Activated CD4-positive, alpha-beta T cell treated with anti-CD3 and anti-CD28 coated beads, Interleukin-2, amount 10 ng/mL, durations not matched to agents 24 days and 14 days (primary cell): ENCODE results near the gene TMEM131L. TPM values are rescaled to one million over a fixed set of nuclear protein-coding genes. Genes with fewer than 3 reads are reported as not detected.
A peak's percentile ranks its signal among the peaks of the same experiment; 100 is the strongest.

ENCODE experiments used
- DNase-seq: peaks from one replicate; pipeline ENCODE4 v3.0.0; 2022
- H3K27ac Mint-ChIP-seq: one replicate; pipeline ENCODE4 v1.8.0; 2022; ENCODE audit warnings: mild to moderate bottlenecking, mixed read lengths
- H3K27me3 Mint-ChIP-seq: one replicate; pipeline ENCODE4 v1.8.0; 2022; ENCODE audit warnings: mixed read lengths
- H3K36me3 Mint-ChIP-seq: one replicate; pipeline ENCODE4 v1.8.0; 2022; ENCODE audit warnings: low read depth, mild to moderate bottlenecking, mixed read lengths
- H3K4me1 Mint-ChIP-seq: one replicate; pipeline ENCODE4 v1.8.0; 2021; ENCODE audit warnings: mixed read lengths
- H3K4me3 Mint-ChIP-seq: one replicate; pipeline ENCODE4 v1.8.0; 2022; ENCODE audit warnings: mild to moderate bottlenecking, moderate library complexity, mixed read lengths
- H3K9me3 Mint-ChIP-seq: one replicate; pipeline ENCODE4 v1.8.0; 2021; ENCODE audit warnings: mixed read lengths
- intact Hi-C: fragments of 100-400 bp; cut with micrococcal nuclease; formaldehyde crosslinking; loops from one replicate; pipeline ENCODE4 v1.15.1; 2023
- total RNA-seq: library from RNA; stranded (reverse); gene quantifications from 2 replicates; pipeline ENCODE4 v1.2.3, GENCODE V29; 2022

TMEM131L gene
- total RNA-seq, 1 donor from 2014 or later = 40.6 TPM

GRCh38 chr4:153676486-153676885, 210.3 kb downstream of the TMEM131L start:
- no peak overlapping the region for H3K27ac Mint-ChIP-seq
- H3K36me3 Mint-ChIP-seq = no peaks in the 10 kb centered on the region
- no peak for DNase-seq
- intact Hi-C loops = no loop called here
- no peaks in the 10 kb centered on the region for H3K4me1 Mint-ChIP-seq
- peaks cover 30% of the 10 kb centered on the region for H3K27me3 Mint-ChIP-seq
- peaks cover 25% of the 10 kb centered on the region for H3K9me3 Mint-ChIP-seq
- H3K4me3 Mint-ChIP-seq = no peak overlapping the region

DNA sequence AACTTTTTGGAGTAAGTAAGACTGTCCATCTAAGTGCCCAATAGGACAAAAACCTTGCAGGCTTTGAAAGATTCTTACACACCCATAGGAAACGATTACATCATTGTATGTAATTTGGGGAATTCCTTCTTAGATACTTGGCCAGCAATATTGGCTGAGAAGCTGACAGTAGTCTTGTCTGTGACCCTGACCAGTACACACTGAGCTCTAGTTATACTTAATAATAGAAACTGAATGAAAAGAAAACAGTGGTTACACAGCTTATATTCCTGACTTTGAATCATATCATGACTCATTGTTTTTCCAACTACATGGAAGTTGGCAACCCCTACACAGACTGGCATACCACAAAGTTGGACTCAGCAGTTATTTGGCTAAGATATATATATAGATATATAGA, 210.8 kb downstream of the TMEM131L start:
- Mint-ChIP-seq H3K27me3 (peaks cover 33% of the 10 kb centered on the region), H3K27ac (no peak overlapping the region), H3K9me3 (peaks cover 25% of the 10 kb centered on the region), H3K4me3 (no peak overlapping the region), H3K36me3 (no peaks in the 10 kb centered on the region), H3K4me1 (no peaks in the 10 kb centered on the region)
- intact Hi-C loops = no loop called here
- DNase-seq = no peak

GRCh38 chr4:153679486-153679885, 213.3 kb downstream of the TMEM131L start:
- intact Hi-C loops = no loop called here
- H3K36me3 Mint-ChIP-seq = no peaks in the 10 kb centered on the region
- H3K4me3 Mint-ChIP-seq = no peak overlapping the region
- peak; percentile 31 for DNase-seq
- H3K27ac Mint-ChIP-seq = no peak overlapping the region
- peaks cover 43% of the 10 kb centered on the region for H3K27me3 Mint-ChIP-seq
- peaks cover 5% of the 10 kb centered on the region for H3K4me1 Mint-ChIP-seq
- peaks cover 21% of the 10 kb centered on the region for H3K9me3 Mint-ChIP-seq

GRCh38 chr4:153683763-153684181, 217.6 kb downstream of the TMEM131L start:
- Mint-ChIP-seq H3K9me3 (peaks cover 3% of the 10 kb centered on the region), H3K27ac (no peak overlapping the region), H3K27me3 (peaks cover 40% of the 10 kb centered on the region), H3K36me3 (peaks cover 4% of the 10 kb centered on the region), H3K4me1 (peaks cover 11% of the 10 kb centered on the region), H3K4me3 (peak overlapping the region; percentile 52)
- DNase-seq = no peak
- intact Hi-C loops = no loop called here

- DNase-seq = peak; percentile 90
- intact Hi-C loops = no loop called here
- Mint-ChIP-seq H3K36me3 (peaks cover 8% of the 10 kb centered on the region), H3K4me3 (peak within 1 kb of the TSS; percentile 80), H3K27ac (no peak within 1 kb of the TSS), H3K9me3 (peaks cover 9% of the 10 kb centered on the region), H3K4me1 (peaks cover 11% of the 10 kb centered on the region), H3K27me3 (peaks cover 36% of the 10 kb centered on the region)
Measured at GRCh38 chr4:153684182-153684970, 218.2 kb downstream of the TMEM131L start, which contains the start of gene TLR2. Gene TLR2, plus strand, starts transcription at chr4:153684280. Its CDS starts 18,628 bp downstream, at chr4:153702908.

- Mint-ChIP-seq H3K27ac (no peak overlapping the region), H3K9me3 (peaks cover 12% of the 10 kb centered on the region), H3K4me3 (peak overlapping the region; percentile 80), H3K36me3 (peaks cover 9% of the 10 kb centered on the region), H3K4me1 (peaks cover 11% of the 10 kb centered on the region), H3K27me3 (peaks cover 36% of the 10 kb centered on the region)
- no peak for DNase-seq
- intact Hi-C loops = no loop called here
Measured at GRCh38 chr4:153684971-153685371, 218.8 kb downstream of the TMEM131L start.

Other genes with a start within 250 kb of the TMEM131L start
- 15.0 and 18.8 TPM in 2 replicates for gene MND1, start 121.7 kb upstream of the TMEM131L start, total RNA-seq
- gene TLR2, start 217.9 kb downstream of the TMEM131L start, total RNA-seq = 0.21 and 0.47 TPM in 2 replicates